ENCODE results near the gene C4orf50.

Gene C4orf50

GRCh38 chr4:5866841-5867813, 151.1 kb downstream of the C4orf50 start:
- no peak overlapping the region for H3K4me3 ChIP-seq (ENCODE audit: low read depth, low read length, poor library complexity, severe bottlenecking)
- H3K9me2 ChIP-seq (ENCODE audit: low read depth, low read length), result no peaks in the 10 kb centered on the region
- TF ChIP-seq EZH2 (IDR thresholded peaks at IDR 0.05; ENCODE audit: borderline replicate concordance, low read length) (no peak), CTCF (IDR thresholded peaks at IDR 0.05; ENCODE audit: low read length) (no peak)
- no peaks in the 10 kb centered on the region for H4K20me1 ChIP-seq (ENCODE audit: insufficient read depth, low read length)
- H3K27ac ChIP-seq (ENCODE audit: low read depth, low read length, poor library complexity, severe bottlenecking), result no peak overlapping the region
- H2AFZ ChIP-seq (ENCODE audit: low read length), result no peak overlapping the region
- no peaks in the 10 kb centered on the region for H3K4me1 ChIP-seq (ENCODE audit: insufficient read depth, low read length, severe bottlenecking)
- H3K4me2 ChIP-seq (ENCODE audit: low read length), result no peak overlapping the region
- H3K79me2 ChIP-seq (ENCODE audit: insufficient read depth, low read length), result no peaks in the 10 kb centered on the region
- no peaks in the 10 kb centered on the region for H3K9me3 ChIP-seq (ENCODE audit: low read length)
- H3K27me3 ChIP-seq (ENCODE audit: insufficient read depth, low read length), result no peaks in the 10 kb centered on the region
- H3K9ac ChIP-seq (ENCODE audit: low read length), result no peak overlapping the region
- no peaks in the 10 kb centered on the region for H3K36me3 ChIP-seq (ENCODE audit: insufficient read depth, low read length)
- no peaks in the 10 kb centered on the region for H3F3A ChIP-seq (ENCODE audit: insufficient read depth, low read length)

GRCh38 chr4:5865896-5866599, 152.2 kb downstream of the C4orf50 start:
- H3K9ac ChIP-seq (ENCODE audit: low read length), result no peak overlapping the region

More at GRCh38 chr4:5865896-5866599, 152.2 kb downstream of the C4orf50 start:
- Histone ChIP-seq H3K4me3 (ENCODE audit: low read depth, low read length, poor library complexity, severe bottlenecking) (no peak overlapping the region), H3F3A (ENCODE audit: insufficient read depth, low read length) (no peaks in the 10 kb centered on the region), H3K9me2 (ENCODE audit: low read depth, low read length) (no peaks in the 10 kb centered on the region), H3K4me1 (ENCODE audit: insufficient read depth, low read length, severe bottlenecking) (no peaks in the 10 kb centered on the region), H3K27ac (ENCODE audit: low read depth, low read length, poor library complexity, severe bottlenecking) (no peak overlapping the region), H3K27me3 (ENCODE audit: insufficient read depth, low read length) (no peaks in the 10 kb centered on the region), H3K4me2 (ENCODE audit: low read length) (no peak overlapping the region), H3K9me3 (ENCODE audit: low read length) (no peaks in the 10 kb centered on the region), H2AFZ (ENCODE audit: low read length) (no peak overlapping the region), H3K79me2 (ENCODE audit: insufficient read depth, low read length) (no peaks in the 10 kb centered on the region), H4K20me1 (ENCODE audit: insufficient read depth, low read length) (no peaks in the 10 kb centered on the region), H3K36me3 (ENCODE audit: insufficient read depth, low read length) (no peaks in the 10 kb centered on the region)
- no peak for TF ChIP-seq CTCF (IDR thresholded peaks at IDR 0.05; ENCODE audit: low read length)
- no peak for TF ChIP-seq EZH2 (IDR thresholded peaks at IDR 0.05; ENCODE audit: borderline replicate concordance, low read length)

Measured in OCI-LY1 (cell line).